CD4-positive, alpha-beta T cell treated with Interleukin-12 subunit alpha and Interleukin-12 subunit beta, for 1 hour (primary cell): ENCODE results near the gene AKR1C3.
"Not testable (repeated sequence)": the region's sequence is repeated elsewhere in the genome, so short reads cannot be mapped to it uniquely, and the experiment has no call there.

ENCODE experiments used
- DNase-seq: peaks from one replicate; pipeline ENCODE4 v3.0.0-alpha.2; 2020

The AKR1C3 gene

DNA sequence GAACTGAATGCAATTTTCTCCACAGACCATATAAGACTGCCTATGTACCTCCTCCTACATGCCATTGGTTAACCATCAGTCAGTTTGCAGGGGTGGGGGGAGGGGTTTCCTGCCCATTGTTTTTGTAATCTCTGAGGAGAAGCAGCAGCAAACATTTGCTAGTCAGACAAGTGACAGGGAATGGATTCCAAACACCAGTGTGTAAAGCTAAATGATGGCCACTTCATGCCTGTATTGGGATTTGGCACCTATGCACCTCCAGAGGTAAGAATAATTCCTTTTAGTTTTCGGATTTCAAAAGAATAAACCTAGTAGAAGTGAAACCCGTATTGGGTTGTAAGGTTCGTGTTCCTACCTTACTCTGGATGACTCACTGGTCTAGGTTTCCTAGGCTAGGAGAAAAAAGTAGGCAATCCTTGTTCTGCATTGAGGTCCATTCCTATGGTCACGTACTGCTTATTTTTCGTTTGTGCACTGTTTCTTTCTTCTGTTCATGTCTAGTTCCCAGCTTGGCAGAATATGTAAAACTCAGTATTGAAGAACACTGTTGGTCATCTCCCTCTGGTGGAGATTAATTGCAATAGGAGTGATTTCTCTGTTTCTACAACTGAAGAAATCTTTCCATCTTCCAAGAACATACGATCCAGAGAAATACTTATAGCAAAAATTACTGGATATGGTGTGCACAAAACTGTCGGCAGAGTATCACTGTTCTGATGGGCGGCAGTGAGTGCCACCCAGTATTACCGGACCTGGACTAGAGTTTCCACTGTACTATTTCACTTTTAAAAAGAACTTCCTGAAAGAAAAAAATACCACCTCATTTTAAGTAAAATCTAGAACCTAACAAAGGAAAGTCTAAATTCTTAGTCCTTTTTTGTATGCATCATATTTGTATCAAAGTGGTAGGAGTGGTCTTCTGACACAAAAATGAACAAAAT lies at the start of gene AKR1C3:
Gene AKR1C3, plus strand, starts transcription at position 150 of the 941 bp plus-strand sequence. Its CDS starts 31 bp downstream, at position 181.
- peak; percentile 24 for DNase-seq

DNA sequence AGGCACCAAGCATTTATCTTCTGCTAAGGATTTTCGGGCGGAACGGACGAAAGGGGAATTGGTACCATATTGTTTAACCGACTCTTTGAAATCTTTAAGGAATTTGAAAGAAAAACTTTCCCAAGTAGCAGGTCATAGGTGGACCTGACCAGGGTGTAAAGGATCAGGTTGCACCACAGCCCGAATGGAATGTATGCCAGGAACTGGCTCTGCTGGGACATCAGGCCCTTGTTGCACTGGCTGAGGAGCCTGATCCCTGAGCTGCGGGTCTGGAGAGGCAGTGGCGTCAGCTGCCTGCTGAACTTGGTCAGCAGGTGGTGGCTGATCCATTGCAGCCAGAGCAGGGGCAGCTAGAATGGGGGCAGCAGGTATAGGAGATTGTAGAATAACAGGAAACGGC lies 49.1 kb upstream of the AKR1C3 start:
- no peak for DNase-seq

DNA sequence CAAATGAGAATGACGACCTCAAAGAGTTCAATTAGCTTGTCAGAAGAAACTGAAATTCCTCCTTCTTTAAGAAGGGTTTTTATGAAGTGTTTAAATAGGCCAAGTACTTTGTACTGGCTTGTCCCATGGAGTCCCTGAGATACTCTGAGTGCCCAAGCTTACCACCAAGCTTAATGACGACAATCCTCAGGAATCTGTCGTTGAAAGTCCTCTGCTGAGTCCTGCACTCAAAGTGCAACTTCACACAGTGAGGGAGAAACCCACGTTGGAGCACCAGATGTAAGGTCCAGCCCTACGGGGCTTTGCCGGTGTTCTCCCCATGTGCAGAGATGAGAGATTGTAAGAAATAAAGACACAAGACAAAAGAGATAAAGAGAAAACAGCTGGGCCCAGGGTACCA lies 47.8 kb upstream of the AKR1C3 start:
- no peak for DNase-seq

DNA sequence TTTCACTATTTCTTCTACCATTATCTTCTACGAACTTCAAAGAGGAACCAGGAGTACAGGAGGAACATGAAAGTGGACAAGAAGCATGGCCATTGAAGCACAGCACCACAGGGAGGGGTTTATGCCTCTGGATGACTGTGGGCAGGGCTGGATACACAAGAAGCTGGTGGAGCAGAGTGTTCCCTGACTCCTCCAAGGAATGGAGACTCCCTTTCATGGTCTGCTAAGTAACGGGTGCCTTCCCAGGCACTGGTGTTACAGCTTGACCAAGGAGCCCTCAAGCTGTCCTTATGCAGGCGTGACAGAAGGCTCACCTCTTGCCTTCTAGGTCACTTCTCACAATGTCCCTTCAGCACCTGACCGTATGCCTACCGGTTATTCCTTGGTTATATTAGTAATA lies 47.2 kb upstream of the AKR1C3 start:
- DNase-seq, result not testable (repeated sequence)

DNA sequence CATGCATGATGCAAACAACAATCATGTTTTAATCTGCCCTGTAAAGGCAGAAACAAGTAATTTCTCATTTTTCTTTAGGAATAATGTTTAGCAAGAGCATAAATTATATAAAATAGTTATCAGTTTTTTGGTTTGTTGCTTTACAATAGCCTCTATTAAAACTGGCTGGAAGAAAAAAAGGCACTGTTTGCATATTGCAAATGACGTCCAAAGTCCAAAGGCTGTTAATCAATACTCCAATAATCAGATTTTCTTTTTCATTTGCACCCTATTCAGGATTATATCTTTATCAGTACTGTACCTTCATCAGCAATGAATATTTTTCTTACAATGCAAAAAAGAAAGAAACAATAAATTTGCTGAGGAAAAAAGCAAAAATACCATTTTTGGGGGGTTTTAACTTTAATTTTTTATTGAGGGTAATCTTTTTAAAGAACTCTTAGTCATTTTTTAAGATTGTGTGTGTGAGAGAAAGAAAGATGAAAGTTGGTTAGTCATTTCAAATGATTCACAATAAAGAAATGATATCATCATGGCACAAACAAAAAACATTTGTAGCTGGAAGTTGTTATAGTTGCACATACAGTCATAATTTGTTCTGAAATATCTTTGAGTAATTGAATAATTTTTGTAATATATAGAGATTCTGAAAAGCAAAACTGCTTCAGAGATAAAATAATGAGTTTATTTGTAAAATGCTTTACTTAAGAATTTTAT lies 46.1 kb upstream of the AKR1C3 start:
- no peak for DNase-seq

DNA sequence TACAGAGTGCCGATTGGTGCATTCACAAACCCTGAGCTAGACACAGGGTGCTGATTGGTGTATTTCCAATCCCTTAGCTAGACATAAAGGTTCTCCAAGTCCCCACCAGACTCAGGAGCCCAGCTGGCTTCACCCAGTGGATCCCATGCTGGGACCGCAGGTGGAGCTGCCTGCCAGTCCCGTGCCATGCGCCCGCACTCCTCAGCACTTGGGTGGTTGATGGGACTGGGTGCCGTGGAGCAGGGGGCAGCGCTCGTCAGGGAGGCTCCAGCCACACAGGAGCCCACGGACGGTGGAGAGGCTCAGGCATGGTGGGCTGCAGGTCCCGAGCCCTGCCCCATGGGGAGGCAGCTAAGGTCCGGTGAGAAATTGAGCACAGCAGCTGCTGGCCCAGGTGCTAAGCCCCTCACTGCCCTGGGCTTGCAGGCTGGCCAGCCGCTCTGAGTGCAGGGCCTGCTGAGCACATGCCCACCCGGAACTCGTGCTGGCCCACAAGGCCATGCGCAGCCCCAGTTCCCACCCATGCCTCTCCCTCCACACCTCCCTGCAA lies 41.2 kb upstream of the AKR1C3 start:
- DNase-seq, result not testable (repeated sequence)

DNA sequence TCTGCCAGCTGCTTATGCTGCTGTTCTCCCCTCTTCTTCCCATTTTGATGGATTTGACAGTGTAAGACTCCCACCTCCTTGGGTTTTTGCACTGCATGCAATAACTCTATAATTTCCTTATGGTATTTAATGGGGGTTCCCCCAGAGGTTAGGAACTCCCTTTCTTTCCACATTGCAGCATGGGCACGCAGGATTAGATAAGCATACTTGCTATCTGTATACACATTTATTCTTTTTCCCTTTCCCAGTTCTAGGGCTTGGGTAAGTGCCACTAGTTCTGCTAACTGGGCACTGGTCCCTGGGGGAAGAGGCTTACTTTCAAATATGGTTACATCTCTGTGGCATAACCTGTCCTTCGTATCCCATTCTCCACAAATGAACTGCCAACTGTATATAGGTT lies 39.4 kb upstream of the AKR1C3 start:
- not testable (repeated sequence) for DNase-seq

DNA sequence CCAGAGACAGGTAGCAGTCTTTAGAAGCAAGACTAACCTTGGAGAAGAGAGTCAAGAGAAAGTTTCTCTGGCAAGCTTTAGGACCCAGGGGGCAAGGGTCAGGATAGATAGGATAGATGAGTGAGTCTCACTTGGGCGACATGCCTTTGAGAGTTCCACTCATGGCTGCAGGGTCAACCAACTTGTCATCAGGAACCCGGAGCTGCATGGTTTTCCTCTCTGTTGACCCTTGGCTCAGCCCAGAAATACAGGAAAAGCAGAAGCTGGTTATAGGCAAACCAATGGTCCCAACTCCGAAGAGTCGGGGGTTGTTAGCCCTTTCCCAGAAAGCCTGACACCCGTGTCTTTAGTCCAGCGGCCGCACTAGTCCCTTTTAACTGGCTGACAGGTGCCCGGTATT lies 34.9 kb upstream of the AKR1C3 start:
- DNase-seq, result not testable (repeated sequence)

DNA sequence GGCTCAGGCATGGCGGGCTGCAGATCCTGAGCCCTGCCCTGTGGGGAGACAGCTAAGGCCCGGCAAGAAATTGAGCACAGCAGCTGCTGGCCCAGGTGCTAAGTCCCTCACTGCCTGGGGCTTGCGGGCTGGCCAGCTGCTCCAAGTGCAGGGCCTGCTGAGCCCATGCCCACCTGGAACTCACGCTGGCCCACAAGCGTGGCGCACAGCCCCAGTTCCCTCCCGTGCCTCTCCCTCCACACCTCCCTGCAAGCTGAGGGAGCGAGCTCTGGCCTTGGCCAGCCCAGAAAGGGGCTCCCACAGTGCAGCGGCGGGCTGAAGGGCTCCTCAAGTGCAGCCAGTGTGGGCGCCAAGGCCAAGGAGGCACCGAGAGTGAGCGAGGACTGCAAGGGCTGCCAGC lies 33.4 kb upstream of the AKR1C3 start:
- not testable (repeated sequence) for DNase-seq

DNA sequence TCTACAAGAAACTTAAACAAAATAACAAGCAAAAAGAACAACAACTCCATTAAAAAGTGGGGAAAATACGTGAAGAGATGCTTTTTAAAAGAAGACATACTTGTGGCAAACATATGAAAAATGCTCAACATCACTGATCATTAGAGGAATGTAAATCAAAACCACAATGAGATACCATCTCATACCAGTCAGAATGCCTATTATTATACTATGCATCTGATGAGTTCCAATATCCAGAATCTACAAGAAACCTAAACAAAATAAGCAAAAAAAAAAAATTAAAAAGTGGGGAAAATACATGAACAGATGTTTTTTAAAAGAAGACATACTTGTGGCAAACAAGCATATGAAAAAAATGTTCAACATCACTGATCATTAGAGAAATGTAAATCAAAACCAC lies 29.6 kb upstream of the AKR1C3 start:
- DNase-seq, result no peak

DNA sequence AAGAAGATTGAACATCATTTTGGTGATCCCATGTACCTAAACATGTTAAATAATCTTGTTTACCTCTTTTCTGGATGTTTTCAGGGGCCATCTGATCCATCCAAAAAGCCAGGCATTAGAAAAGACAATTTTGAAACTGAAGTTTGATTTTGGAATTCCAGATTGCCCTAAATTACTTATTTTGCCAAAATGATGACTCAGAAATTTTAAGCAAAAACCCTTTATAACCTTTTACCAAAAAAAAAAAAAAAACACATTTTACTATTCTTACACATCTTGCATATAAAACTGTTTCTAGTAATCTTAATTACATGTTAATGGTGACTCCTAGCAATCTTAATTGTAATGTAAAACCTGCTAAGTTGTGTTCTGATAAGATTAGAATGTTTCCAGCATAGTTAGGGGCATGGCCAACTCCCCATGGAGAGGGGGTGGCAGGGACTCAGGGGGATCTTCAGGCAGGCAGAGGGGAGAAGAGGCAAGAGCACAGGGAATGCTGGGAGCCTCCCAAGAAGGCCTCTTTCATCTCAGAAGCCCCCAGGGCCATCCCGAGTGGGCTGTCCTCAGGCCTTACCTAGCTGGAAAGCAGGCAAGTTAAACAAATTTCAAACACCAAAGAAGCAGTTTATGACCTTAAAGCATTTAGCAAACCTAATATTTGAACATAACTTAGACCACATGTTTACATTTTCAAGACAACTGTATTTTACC lies 25.8 kb upstream of the AKR1C3 start:
- no peak for DNase-seq

DNA sequence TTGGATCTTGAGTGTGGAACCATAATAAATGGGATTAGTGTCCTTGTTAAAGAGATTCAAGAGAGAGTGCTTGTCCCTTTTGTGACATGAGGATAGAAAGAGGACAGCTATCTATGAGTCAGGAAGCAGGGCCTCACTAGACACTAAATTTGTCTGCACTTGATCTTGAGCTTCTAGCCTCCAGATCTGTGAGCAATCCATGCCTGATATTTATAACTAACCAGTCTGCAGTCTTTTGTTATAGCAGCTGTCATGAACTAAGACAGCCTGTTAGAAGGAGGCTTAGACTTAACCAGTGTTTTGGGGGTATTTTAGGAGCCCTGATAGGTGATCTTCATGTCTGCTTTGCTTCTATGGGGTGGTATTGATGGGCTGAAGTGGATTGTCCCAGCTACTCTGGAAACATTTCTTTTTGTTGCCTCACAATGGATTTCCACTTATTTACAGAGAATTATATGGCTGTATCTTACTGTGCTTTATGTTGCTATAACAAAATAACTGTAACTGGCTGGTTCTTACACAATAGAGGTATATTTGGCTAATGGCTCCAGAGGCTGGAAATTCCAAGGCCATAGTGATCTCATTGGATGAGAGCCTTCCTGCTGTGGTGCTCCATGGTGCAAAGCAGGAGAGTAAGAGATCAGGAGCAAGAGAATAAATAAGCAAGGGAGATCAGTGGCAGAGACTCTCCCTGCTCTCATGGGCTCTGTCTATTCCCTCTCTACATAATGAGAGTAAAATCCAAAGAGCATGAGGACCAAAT lies 23.4 kb upstream of the AKR1C3 start:
- DNase-seq, result no peak

DNA sequence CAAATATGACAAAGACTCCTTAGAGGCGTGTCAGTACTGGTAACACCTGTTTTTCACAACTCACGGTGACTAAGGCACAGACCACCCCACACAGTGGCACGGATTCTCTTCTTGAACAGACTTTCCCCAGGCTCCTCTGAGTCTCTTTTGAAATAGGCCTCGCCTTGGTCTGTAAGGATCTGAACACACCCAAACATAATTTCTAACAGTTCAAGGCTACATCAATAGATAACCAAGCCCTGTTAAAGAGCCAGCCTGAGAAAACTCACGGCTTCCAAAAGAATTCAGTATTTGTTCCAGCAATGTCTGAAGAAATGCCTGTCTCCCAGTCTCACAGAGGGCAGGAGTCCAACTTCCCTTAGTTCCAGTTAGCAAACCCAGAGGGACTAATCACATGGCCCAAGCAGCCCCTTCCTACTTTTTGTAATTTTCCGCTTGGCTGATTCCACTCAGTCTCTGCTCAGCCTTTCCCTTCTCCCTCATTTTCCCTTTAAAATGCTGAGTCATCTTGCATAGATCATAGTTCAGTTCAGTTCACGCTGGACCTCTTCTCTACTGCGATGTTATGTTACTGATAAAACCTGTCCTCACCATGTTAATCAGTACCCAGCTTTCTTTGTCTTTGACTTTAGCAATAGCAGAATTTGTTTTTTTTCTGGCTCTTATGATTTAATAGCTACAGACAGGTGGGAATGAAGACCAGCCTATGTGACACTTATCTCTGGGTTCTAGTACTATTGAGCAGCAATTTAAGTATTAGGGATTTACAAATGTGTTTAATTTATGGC lies 22.6 kb upstream of the AKR1C3 start:
- no peak for DNase-seq

DNA sequence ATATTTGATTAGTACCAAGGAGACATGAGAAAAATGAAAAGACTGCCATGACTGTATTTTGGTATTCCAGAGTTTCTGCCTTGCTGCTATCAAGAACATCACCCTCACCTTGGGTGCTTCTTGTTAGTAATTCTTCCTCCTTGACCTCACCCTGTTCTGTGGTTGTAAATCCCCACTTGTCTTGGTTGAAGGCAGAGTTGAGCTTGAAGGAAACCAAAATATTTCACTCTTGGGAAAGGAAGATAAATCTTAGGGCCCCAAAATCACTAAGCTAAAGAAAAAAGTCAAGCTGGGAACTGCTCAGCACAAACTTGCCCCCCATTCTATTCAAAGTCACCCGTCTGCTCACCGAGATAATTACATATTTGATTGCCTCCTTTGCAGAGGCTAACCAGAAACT lies 20.6 kb upstream of the AKR1C3 start:
- DNase-seq, result no peak

DNA sequence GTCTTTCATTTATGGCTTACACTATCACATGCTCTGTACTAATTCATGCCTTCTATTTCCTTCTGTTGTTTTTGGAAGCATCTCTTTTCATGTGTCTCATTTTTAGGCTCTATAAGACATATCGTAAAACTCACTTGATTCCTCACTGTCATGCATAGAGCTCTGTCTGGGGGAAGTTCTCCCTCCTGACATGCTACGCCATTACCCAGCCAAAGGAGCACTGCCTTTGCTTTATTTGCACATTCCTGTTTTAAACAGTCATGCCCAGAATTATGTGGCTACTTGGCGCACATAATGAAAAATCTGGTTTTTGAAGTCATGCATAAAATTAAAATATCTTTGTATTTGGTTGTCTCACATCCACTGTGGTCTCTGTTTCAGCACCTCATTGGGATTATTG lies 17.6 kb upstream of the AKR1C3 start:
- no peak for DNase-seq

DNA sequence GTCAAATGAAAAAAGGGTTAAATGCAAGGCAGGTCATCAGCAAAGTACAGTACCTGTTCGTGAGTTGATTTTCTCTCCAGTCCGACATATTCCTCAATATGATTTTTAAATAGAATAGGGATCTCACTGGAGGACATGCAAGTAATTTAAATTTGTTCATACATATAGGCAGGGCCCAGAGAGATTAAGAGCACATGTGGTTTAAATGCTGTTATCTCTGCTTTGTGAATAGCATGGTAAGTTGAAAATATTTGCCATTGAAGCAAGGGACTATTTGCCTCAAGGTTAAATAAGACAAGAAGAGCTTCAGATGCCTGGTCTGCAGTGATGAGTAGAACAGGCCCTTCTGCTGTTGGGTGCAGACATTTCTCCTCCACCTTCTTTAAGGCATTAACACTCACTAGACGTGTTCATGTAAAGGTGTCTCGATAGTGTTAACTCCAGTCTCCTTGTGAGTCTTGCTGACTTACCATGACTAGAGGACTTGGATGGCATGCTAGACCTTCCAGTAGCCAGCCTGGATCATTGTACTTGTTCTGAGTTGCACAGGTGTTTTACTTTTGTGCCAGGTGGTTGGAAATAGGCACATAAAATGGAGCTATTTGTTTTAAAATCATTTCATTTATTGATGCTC lies 15.6 kb upstream of the AKR1C3 start:
- no peak for DNase-seq

DNA sequence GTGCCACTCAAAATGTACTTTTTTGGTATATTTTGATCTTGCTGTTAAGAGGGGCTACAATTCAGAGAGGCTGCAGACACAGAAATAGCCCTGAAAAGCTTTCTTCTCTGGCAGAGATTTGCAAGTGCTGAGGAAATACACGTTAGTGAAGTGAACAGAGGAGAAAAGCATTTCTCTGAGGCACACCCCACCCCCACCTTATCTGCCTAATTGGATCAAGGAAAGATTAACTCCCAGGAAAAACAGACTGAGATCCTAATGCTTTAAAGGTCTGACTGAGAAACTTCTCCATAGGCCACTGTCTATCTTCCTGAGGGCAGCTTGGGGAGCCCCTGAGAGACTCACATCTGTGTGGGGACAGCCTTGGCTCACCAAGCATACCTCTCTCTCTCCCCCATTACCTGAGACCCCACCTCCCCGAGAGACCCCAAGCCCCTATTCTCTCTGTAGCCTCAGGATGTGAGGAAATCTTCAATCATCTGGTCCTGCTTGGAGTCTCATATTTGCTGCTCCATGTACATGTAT lies 14.8 kb upstream of the AKR1C3 start:
- DNase-seq, result no peak

DNA sequence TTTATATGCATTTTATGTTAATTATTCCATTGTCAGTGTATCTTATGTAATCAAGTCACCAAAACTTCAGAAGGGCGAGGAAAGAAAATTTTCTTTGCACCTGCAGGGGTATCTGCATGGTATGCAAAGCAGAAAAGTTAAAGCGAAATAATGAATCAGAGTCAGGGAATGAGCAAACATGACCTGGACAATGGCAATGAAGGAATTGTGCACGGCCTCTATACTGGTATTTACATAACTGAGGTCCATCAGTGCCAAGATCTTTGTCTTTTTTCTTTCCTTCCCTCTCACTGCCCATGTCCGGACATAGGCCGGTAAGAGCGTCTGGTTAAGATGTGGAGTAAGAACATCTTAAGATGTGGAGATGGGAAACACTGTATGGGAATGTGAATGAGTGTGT lies 14.4 kb upstream of the AKR1C3 start:
- DNase-seq, result no peak

DNA sequence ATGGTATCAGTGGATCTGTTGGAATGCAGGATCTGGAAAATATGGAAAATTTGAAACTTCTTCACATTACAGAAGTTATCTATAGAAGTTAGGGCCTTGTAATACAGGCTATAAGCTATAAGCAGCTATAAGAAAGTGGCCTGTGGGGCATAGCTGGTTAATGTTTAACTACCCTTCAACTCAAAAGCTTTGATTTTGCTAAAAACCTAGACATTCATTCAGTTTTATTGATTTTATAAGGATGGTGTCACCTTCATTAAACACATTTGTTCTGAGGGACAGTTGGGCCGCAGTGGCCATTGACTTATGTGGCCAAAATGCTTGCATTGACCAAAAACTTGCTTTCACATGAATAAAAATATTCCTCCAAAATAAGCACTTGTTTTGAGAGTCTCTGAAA lies 13.1 kb upstream of the AKR1C3 start:
- DNase-seq, result no peak

DNA sequence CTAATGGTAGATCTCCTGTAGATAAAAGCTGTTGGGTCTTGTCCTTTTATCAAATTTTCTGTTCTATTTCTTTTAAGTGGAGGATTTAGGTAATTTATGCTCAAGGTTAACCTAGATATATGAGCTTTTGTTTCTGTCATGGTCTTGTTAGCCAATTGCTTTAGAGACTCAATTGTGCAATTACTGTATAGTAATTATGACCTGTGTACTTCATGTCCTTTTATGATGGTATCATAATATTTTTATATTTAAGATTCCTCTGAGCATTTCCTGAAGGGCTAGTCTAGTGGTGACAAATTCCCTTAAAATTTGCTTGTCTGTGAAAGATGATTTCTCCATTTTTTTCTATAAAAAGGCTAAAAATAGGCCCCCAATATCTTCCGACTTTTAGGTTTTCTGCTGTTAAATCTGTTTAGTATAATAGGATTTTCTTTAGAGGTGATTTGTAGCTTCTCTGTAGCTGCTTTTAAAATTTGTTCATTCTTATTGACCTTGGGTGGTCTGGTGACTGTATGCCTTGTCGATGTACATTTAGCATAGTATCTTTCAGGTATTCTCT lies 5.4 kb upstream of the AKR1C3 start:
- no peak for DNase-seq
